SKM-1 (cell line): ENCODE measurements around the gene TRAK2.
"Not testable (repeated sequence)": the region's sequence is repeated elsewhere in the genome, so short reads cannot be mapped to it uniquely, and the experiment has no call there.

ENCODE experiments used
- DNase-seq: peaks from one replicate; lab custom pipeline; 2025; ENCODE audit not compliant: unreplicated experiment; lab: John Stamatoyannopoulos, UW

The TRAK2 gene, protein sequence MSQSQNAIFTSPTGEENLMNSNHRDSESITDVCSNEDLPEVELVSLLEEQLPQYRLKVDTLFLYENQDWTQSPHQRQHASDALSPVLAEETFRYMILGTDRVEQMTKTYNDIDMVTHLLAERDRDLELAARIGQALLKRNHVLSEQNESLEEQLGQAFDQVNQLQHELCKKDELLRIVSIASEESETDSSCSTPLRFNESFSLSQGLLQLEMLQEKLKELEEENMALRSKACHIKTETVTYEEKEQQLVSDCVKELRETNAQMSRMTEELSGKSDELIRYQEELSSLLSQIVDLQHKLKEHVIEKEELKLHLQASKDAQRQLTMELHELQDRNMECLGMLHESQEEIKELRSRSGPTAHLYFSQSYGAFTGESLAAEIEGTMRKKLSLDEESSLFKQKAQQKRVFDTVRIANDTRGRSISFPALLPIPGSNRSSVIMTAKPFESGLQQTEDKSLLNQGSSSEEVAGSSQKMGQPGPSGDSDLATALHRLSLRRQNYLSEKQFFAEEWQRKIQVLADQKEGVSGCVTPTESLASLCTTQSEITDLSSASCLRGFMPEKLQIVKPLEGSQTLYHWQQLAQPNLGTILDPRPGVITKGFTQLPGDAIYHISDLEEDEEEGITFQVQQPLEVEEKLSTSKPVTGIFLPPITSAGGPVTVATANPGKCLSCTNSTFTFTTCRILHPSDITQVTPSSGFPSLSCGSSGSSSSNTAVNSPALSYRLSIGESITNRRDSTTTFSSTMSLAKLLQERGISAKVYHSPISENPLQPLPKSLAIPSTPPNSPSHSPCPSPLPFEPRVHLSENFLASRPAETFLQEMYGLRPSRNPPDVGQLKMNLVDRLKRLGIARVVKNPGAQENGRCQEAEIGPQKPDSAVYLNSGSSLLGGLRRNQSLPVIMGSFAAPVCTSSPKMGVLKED

DNA sequence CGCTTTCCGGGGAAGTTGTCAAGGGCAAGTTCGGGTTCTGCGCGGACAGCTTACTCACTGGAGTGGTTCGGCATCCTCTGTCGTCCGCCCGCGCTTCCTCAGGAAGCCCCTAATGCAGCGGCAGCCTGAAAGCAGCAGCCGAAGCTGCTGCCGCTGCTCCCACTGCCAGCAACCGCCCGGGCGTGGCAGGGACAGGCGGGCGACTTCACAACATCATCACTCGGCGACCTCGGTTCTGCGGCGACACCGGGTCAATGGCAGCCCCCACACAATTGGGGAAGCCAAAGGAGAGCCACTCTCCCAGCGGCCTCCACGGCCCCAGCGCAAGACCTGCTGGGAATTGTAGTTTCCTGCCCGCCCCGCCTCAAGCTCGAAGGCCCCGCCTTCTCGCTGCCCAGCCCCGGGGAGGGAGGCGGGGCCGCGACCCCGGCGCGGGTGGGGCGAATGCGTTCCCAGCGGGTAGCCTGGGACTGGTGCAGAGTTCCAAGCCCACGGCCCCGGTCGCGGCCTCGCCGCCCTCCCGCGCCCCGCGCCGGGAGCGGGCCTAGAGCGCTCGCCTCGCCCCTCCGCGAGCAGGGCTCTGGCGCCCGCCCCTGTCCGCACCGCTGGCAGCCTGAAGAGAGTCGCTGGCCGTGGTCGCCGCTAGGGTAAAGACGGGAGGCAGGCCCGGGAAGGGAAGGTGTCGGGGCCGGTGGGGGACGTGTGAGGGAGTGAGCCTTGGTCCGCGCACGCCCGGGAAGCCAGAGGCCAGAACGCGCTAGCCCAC lies at the start of gene TRAK2, which contains the start of gene STRADB:
Gene TRAK2, minus strand, starts transcription at position 167 of the 766 bp plus-strand sequence. CDS start 30,951 bp downstream, outside the sequence.
Gene STRADB, plus strand, starts transcription at position 449 of the 766 bp plus-strand sequence. CDS start 3,101 bp downstream, outside the sequence.
- DNase-seq, result peak; percentile 87

DNA sequence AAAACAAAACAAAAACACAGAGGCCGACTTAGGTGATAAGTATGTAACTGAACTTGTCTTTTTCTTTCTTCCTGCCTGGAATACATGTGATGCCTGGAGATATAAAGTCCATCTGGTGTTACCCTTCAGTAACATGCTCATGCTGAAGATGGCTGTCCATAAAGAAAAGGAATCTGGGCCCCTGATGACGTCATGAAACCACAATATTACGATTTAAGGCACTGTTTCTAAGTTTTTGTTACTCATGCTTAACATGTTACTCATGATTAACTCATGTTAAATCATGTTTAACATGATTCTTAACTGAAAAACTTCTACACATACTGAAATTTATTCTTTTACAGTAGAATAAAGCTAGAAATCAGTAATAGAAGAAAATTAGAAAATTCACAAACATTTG lies 49.3 kb upstream of the TRAK2 start:
- no peak for DNase-seq

DNA sequence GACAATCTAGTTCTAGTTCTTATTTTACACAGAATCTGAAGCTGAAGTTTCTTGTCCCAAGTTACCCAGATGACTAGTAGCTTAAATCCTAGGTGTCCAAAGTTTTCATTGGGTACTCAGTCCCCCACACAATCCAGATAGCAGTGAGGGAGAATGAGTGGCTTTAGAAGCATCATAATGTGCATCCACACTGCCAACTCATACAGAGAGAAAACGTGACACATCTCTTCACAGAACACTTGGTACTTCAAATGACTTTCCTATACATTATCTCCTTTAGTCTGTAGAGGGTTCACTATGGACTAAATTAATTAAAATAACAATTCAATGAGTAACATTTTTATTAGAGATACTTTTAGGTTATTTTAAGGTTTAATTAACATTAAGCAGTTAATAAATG lies 45.5 kb upstream of the TRAK2 start:
- DNase-seq, result no peak

DNA sequence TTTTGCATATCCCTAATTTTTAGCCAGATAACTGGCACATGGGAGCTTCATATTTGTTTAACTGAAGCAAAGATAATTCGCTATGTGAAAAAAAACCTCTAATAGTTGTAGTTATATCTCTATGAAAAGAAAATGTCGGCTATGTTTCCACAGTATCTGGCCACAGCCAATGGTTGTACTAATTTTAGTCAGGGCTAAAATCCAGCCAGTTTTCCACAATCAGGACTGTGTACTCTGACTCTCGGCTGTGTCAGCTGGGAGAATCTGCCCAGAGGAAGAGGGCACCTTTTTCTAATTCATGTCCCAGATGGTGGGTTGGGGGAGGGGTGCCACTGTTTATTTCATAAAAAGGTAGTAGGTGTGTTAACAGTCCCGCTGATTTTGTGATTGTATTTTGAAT lies 39.0 kb upstream of the TRAK2 start:
- DNase-seq, result no peak

- no peak for DNase-seq
Measured at GRCh38 chr2:201484805-201485204, 33.5 kb upstream of the TRAK2 start.

GRCh38 chr2:201483758-201484157 lies 32.5 kb upstream of the TRAK2 start:
- DNase-seq, result not testable (repeated sequence)

- no peak for DNase-seq
Measured at GRCh38 chr2:201483342-201483741, 32.1 kb upstream of the TRAK2 start.

- no peak for DNase-seq
Measured at GRCh38 chr2:201482543-201482942, 31.3 kb upstream of the TRAK2 start.

DNA sequence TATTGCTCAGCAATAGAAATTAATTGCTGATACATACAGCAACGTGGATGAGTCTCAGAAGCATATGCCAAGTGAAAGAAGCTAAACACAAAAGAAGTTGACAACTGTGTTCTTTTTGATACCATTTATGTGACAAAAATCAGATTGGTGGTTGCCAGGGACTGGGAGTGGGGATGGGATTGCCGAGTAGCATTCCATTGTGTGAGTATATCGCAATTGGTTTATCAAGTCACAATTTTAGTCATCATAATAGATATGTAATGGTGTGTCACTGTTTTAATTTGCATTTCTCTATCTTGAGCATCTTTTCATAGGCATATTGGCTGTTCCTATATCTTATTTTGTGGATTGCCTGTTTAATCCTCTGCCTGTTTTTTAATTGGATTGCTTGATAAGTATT lies 21.2 kb upstream of the TRAK2 start:
- DNase-seq, result no peak

- DNase-seq, result no peak
Measured at GRCh38 chr2:201471732-201472393, 20.6 kb upstream of the TRAK2 start.

GRCh38 chr2:201470821-201471731 lies 19.8 kb upstream of the TRAK2 start:
- no peak for DNase-seq

GRCh38 chr2:201467666-201468065 lies 16.4 kb upstream of the TRAK2 start:
- no peak for DNase-seq

DNA sequence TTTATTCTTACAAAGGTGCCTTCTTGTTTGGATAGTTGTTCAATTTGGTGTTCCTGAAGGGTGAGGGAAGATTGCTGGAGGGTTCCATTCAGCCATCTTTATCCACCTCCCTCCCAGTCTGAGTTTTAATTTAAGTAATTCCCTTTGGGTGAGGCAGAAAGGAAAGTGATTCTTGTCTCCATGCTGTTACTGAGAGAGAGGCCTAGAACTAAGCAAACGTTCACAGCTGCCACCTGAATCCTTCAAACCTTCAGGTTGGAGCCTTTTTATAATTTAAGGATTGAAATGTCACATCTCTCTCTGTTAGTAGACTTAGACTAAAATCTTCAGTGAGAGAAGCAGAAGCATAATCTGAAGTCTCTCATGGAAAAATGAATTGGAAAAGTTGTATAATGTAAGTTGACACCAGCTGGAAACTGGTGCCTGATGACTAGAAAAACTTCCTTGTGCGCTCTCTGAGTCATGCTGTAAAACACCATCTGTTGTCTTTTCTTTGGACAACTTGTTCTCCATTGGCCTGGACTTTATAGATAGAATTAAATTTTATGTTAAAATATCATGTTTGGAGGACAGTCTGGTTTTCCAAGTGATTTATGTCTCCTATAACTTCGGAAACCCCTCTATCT lies 14.9 kb upstream of the TRAK2 start:
- DNase-seq, result no peak

DNA sequence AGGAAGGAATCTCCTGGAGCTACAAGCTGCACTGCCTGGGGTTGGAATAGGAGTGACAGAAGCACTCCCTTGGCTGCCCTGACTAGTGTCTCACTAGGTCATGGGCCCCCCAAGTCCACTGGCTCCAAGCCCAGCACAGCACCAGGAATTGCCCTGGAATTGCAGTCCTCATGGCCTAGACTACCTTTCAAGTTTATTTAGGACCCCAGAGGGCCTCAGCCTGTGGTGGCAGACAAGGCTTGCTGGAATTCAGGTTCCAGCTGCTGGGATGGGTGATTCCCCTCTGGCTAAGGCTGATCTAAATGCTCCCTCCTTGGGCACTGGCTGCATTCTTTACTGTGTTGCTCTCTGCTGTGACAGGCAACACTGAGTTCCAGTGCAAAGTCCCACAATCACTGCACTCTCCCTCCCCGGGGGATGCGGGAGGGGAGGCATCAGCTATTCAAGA lies 14.3 kb upstream of the TRAK2 start:
- DNase-seq, result no peak

DNA sequence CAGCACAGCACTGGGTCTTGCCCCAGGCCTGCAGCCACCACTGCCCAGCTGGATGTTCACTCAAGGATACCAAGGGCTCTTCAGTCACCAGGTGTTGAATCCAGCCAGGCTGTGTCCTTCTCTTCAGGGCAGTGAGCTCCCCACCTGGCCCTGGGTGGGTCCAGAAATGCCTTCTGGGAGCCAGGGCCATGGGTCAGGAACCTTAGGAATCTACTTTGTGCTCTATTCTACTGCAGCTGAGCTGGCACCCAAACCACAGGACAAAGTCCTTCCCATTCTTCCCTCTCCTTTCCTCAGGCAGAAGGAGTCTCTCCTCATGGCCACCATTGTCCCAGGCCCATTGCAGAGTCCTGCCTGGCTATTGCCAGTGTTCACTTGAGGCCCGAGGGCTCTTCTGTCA lies 13.3 kb upstream of the TRAK2 start:
- DNase-seq, result no peak

DNA sequence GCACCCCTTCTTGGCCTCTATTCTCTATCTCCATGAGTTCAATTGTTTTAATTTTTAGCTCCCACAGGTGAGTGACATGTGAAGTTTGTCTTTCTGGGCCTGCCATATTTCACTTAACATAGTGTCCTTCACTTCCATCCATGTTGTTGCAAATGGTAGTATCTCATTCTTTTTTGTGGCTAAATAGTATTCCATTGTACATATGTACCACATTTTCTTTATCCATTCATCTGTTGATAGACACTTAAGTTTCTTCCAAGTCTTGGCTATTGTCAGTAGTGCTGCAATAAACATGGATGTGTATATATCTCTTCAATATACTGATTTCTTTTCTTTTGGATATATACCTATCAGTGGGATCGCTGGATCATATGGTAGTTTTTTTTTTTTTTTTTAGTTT lies 9.3 kb upstream of the TRAK2 start:
- DNase-seq, result no peak

DNA sequence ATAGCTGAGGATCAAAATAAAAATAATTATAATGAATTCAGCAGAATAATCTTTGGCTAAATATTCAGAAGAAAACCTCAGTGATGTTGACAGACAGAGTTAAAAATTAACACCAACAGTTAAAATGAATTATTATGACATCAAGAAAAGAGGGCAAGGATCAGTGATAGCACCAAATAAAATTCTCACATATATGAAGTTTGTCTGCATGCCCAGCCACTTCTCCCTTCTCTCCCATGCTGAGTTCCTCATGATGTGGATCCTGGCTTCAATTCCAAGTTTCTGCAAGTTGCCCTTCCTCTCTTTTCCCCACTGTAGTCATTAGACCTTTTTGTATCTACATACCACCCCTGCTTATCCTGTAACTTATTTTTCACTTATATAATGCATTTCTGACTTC lies 7.1 kb upstream of the TRAK2 start:
- no peak for DNase-seq

DNA sequence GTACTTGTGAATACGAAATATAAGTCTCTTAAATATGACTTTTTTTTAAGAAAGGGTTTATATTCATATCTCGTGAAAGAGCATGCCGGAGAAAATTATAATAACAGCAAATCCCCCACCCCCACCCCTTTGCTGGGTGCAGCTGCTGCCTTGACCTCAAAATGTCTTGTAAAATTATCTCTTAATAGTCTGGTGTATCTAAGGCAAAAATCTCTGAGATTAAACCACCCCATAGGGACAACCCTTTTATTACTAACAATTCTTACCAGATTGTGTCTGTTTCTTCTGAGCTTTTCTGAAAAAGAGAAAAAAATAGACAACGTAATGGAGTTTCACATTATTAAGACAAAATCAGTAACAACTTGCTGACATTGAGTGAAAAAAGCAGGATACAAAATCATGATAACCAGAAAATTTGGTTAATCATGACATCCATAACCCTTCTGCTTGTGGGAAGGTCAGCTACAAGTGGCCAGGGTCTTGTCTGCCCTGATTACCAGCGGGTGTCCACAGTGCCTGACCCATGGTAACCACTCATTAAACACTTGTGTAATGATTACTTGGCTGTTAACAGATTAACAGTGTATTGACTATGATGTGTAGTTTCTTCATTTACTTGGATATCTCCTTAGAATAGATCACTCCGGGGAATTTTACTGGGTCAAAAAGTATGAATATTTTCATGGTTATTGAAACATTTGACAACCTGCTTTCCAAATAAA lies 1.8 kb upstream of the TRAK2 start:
- no peak for DNase-seq
